PC-3 (cell line): ENCODE data around the gene PABPC1L. TPM values are rescaled to one million over a fixed set of nuclear protein-coding genes. Genes with fewer than 3 reads are reported as not detected.
A peak's percentile ranks its signal among the peaks of the same experiment; 100 is the strongest.

Source experiments
- ATAC-seq: fragments of 200-7000 bp; cut with Tn5 transposase; 2 replicates; pipeline ENCODE4 v1.9.1; 2020; ENCODE audit warnings: mild to moderate bottlenecking, moderate library complexity
- BruUV-seq: library from RNA; stranded (reverse); fragments of 400-500 nt; replicated peaks from 2 replicates; lab custom pipeline; 2021; lab: Mats Ljungman, UMichigan
- CTCF ChIA-PET: fragments of 300-600 bp; sonication (Branson Sonifier 250); formaldehyde crosslinking; loops from one replicate; lab custom pipeline; 2022; ENCODE audit warnings: antibody characterized with exemption; lab: Charles Lee
- POLR2A ChIA-PET: fragments of 300-600 bp; sonication (Branson Sonifier 250); formaldehyde crosslinking; loops from one replicate; lab custom pipeline; 2022; ENCODE audit warnings: antibody characterized with exemption; ENCODE audit not compliant: unreplicated experiment; lab: Charles Lee
- DNase-seq: peaks from one replicate; pipeline ENCODE4 v3.0.0-alpha.2; 2015
- H2AFZ ChIP-seq: fragments of 300-600 bp; sonication (generic); 2 replicates; pipeline ENCODE4 v1.6.0; 2016; ENCODE audit warnings: antibody characterized with exemption, low read length
- H3F3A ChIP-seq: fragments of 300-600 bp; sonication (generic); one replicate; pipeline ENCODE4 v1.6.0; 2017; ENCODE audit warnings: antibody characterized with exemption, low read length, control low read depth, mild to moderate bottlenecking; ENCODE audit not compliant: unreplicated experiment
- H3K27ac ChIP-seq: fragments of 300-600 bp; sonication (generic); 2 replicates; pipeline ENCODE4 v1.5.1; 2016; ENCODE audit warnings: mild to moderate bottlenecking, low read length
- H3K27me3 ChIP-seq: fragments of 300-600 bp; sonication (generic); 2 replicates; pipeline ENCODE4 v1.6.1; 2016; ENCODE audit warnings: low read length, mixed read lengths
- H3K36me3 ChIP-seq: fragments of 300-600 bp; sonication (generic); 2 replicates; pipeline ENCODE4 v1.6.1; 2016; ENCODE audit warnings: low read depth, mixed run types, low read length, mixed read lengths
- H3K4me1 ChIP-seq: fragments of 300-600 bp; sonication (generic); 2 replicates; pipeline ENCODE4 v1.5.1; 2016; ENCODE audit warnings: low read length; ENCODE audit not compliant: insufficient read depth
- H3K4me2 ChIP-seq: fragments of 300-600 bp; sonication (generic); 2 replicates; pipeline ENCODE4 v1.6.0; 2016; ENCODE audit warnings: low read length
- H3K4me3 ChIP-seq: fragments of 300-600 bp; sonication (generic); 2 replicates; pipeline ENCODE4 v1.5.1; 2016; ENCODE audit warnings: mild to moderate bottlenecking, low read length, mixed read lengths
- H3K79me2 ChIP-seq: fragments of 300-600 bp; sonication (generic); 2 replicates; pipeline ENCODE4 v1.6.1; 2017; ENCODE audit warnings: low read length, mixed read lengths
- H3K9ac ChIP-seq: fragments of 300-600 bp; sonication (generic); 2 replicates; pipeline ENCODE4 v1.6.0; 2016; ENCODE audit warnings: mild to moderate bottlenecking, low read length
- H3K9me2 ChIP-seq: fragments of 300-600 bp; sonication (generic); replicated peaks from 2 replicates; pipeline ENCODE4 v1.6.1; 2016; ENCODE audit warnings: mixed run types, low read length, mixed read lengths
- H3K9me3 ChIP-seq: fragments of 300-600 bp; sonication (generic); 2 replicates; pipeline ENCODE4 v1.6.1; 2016; ENCODE audit warnings: low read length, mixed read lengths
- H4K20me1 ChIP-seq: fragments of 300-600 bp; sonication (generic); 2 replicates; pipeline ENCODE4 v1.6.1; 2016; ENCODE audit warnings: low read length, mixed read lengths
- EZH2 ChIP-seq: fragments of 300-600 bp; sonication (generic); IDR thresholded peaks from one replicate; pipeline ENCODE4 v1.6.1; 2017; ENCODE audit warnings: antibody characterized with exemption, mild to moderate bottlenecking, low read length; ENCODE audit not compliant: unreplicated experiment
- EZH2phosphoT487 ChIP-seq: fragments of 300-600 bp; sonication (generic); IDR thresholded peaks from 2 replicates; pipeline ENCODE4 v1.6.1; 2018; ENCODE audit warnings: mild to moderate bottlenecking, antibody characterized with exemption, low read length, borderline replicate concordance
- intact Hi-C: fragments of 100-400 bp; cut with micrococcal nuclease; formaldehyde crosslinking; loops from 2 replicates; pipeline ENCODE4 v1.9.0; 2023
- total RNA-seq: library from RNA; depleted of rRNA; stranded (reverse); fragments of >200 nt; gene quantifications from 2 replicates; pipeline ENCODE4 v1.2.3, GENCODE V29; 2014
- TF ChIP-seq, protein P1 (sequence below): fragments of 300-600 bp; sonication (generic); conservative IDR thresholded peaks from 2 replicates; pipeline ENCODE4 v1.5.1; 2017; ENCODE audit warnings: antibody characterized with exemption, low read depth, mild to moderate bottlenecking, low read length

PABPC1L gene
- total RNA-seq, 1 experiment from 2014 or later: 32.0 TPM

DNA sequence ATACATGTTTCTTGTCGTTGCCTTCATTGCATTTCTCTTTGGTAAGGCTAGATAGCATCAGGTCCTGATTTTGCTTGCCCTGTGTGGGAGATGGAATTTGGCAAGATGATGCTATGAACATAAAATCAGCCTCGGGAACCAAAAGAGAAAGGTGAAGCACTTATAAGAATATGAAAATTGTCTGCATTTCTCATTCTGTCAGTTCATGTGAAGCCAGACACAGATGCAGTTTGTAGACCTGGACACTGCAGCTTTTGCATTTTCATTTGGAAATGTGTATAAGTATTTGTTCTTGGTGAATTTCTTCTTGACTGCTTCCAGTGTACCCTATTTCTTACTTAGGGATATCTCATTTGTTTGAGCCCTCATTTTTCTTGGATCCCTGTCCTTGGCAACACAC, 23.0 kb upstream of the PABPC1L start:
- peak overlapping the region; percentile 96 for H3K4me3 ChIP-seq
- ChIA-PET CTCF (no interaction called here), POLR2A (no interaction called here)
- BruUV-seq: TSS peak; percentile 40
- H3K4me2 ChIP-seq: peak overlapping the region; percentile 90
- peaks cover 12% of the 10 kb centered on the region for H3K36me3 ChIP-seq
- H4K20me1 ChIP-seq: peaks cover 56% of the 10 kb centered on the region
- H3K79me2 ChIP-seq: peaks cover 70% of the 10 kb centered on the region
- H3K4me1 ChIP-seq: peaks cover 33% of the 10 kb centered on the region
- no peak overlapping the region for H2AFZ ChIP-seq
- no peaks in the 10 kb centered on the region for H3K27me3 ChIP-seq
- intact Hi-C loops: no loop called here
- TF ChIP-seq, protein P1, sequence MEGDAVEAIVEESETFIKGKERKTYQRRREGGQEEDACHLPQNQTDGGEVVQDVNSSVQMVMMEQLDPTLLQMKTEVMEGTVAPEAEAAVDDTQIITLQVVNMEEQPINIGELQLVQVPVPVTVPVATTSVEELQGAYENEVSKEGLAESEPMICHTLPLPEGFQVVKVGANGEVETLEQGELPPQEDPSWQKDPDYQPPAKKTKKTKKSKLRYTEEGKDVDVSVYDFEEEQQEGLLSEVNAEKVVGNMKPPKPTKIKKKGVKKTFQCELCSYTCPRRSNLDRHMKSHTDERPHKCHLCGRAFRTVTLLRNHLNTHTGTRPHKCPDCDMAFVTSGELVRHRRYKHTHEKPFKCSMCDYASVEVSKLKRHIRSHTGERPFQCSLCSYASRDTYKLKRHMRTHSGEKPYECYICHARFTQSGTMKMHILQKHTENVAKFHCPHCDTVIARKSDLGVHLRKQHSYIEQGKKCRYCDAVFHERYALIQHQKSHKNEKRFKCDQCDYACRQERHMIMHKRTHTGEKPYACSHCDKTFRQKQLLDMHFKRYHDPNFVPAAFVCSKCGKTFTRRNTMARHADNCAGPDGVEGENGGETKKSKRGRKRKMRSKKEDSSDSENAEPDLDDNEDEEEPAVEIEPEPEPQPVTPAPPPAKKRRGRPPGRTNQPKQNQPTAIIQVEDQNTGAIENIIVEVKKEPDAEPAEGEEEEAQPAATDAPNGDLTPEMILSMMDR: no peak
- TF ChIP-seq EZH2phosphoT487 (no peak), EZH2 (no peak)
- H3K9ac ChIP-seq: peak overlapping the region; percentile 97
- H3K27ac ChIP-seq: no peak overlapping the region
- no peaks in the 10 kb centered on the region for H3K9me3 ChIP-seq
- no peaks in the 10 kb centered on the region for H3F3A ChIP-seq
- DNase-seq (no peak), ATAC-seq (no peak)
- no peaks in the 10 kb centered on the region for H3K9me2 ChIP-seq

DNA sequence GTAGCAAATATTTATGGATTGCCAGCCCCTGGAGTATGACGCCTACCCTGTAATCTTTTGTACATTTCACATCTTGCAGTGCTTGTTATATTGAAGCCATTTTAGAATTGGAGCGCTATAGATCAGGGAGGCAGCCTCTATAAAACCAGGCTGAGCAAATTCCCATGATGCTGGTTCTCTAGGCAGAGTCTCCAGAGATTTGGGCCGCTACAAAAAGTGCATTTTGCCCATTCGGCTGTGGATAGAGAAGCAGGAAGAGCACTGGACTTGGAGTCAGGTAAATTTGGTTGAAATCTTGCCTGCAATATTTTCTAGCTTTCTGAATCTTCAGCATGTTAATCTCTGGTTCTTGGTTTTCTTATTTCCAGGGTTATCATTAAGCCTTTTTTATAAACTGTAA, 22.4 kb upstream of the PABPC1L start:
- Histone ChIP-seq H3K4me2 (peak overlapping the region; percentile 90), H3F3A (no peaks in the 10 kb centered on the region), H3K79me2 (peaks cover 76% of the 10 kb centered on the region), H3K4me1 (peaks cover 33% of the 10 kb centered on the region), H3K9me3 (no peaks in the 10 kb centered on the region), H3K9ac (peak overlapping the region; percentile 97; the same call in 1 of the 2 replicates), H3K4me3 (peak overlapping the region; percentile 96), H3K27ac (no peak overlapping the region), H3K9me2 (no peaks in the 10 kb centered on the region), H2AFZ (no peak overlapping the region), H3K27me3 (no peaks in the 10 kb centered on the region), H4K20me1 (peaks cover 63% of the 10 kb centered on the region), H3K36me3 (peaks cover 17% of the 10 kb centered on the region)
- ChIA-PET CTCF (no interaction called here), POLR2A (interaction anchor here (0.9 to 1.4 kb wide), 2 partner anchors 10 to 22 kb away, joined by 4 to 5 read pairs; partner anchors contain the start of gene PABPC1L)
- ATAC-seq (no peak), DNase-seq (no peak)
- intact Hi-C loops: no loop called here
- no TSS peak for BruUV-seq
- TF ChIP-seq, protein P1: no peak

DNA sequence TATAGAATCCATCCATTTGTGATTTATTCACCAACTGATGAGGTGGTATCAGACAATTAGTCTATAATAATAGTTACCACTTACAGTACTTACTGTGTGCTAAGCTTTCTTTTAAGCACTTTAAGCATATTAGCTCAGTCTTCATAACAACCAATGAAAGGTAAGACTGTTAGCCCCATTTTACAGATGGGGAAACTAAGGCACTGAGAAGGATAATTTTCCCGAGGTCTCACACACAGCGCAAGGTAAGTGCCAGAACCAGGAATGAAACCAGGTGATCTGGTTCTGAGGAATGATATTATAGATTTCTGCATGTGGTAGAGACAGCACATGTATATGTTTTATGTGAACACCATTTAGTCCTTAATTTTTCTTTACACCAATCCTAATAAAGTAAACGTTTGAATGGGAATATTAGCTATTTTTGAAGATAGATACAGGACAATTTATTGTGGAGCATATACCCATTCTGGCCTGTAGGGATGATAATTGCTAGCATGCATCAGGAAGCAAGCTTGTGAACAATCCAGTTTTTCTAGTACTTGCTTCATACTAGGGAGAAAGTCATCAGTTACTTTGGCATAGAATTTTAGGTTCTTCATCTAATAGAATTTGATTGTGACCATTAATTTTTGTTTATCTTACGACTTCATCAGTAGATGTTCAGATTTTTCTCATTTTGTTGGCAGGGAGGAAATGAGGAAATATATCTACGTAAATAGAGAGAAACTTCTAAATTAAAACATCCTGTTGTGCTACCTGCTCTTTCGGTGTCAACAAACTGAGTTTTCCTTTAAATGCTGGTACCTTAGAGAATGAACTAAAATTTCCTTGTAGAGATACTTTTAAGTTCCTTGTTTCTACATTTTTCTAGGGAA, 21.4 kb upstream of the PABPC1L start:
- CTCF ChIA-PET: interaction anchor here (0.5 kb wide), 1 partner anchor 417 kb away, joined by 4 read pairs; no protein-coding TSS in a partner anchor
- BruUV-seq: no TSS peak

More for the DNA sequence above, 21.4 kb upstream of the PABPC1L start:
- peaks cover 23% of the 10 kb centered on the region for H3K36me3 ChIP-seq
- H3K27ac ChIP-seq: no peak overlapping the region
- no peaks in the 10 kb centered on the region for H3F3A ChIP-seq
- DNase-seq: peak; percentile 88
- no peak for ATAC-seq
- H3K9ac ChIP-seq: no peak overlapping the region
- no peaks in the 10 kb centered on the region for H3K9me2 ChIP-seq
- TF ChIP-seq EZH2phosphoT487 (no peak), EZH2 (no peak)
- TF ChIP-seq, protein P1: peak; percentile 52; the same call in 1 of the 2 replicates
- H3K27me3 ChIP-seq: no peaks in the 10 kb centered on the region
- H3K79me2 ChIP-seq: peaks cover 86% of the 10 kb centered on the region
- POLR2A ChIA-PET: interaction anchor here (0.6 to 1.4 kb wide), 3 partner anchors 9 to 142 kb away, joined by 3 to 5 read pairs (median 4); partner anchors contain the start of gene PABPC1L
- H3K4me2 ChIP-seq: peak overlapping the region; percentile 90
- peaks cover 33% of the 10 kb centered on the region for H3K4me1 ChIP-seq
- intact Hi-C loops: no loop called here
- no peak overlapping the region for H2AFZ ChIP-seq
- H3K9me3 ChIP-seq: no peaks in the 10 kb centered on the region
- H4K20me1 ChIP-seq: peaks cover 69% of the 10 kb centered on the region
- peak overlapping the region; percentile 96 for H3K4me3 ChIP-seq
